Breast epithelium (tissue), 4 donors: Measurements from ENCODE around the gene MBP. TPM values are rescaled to one million over a fixed set of nuclear protein-coding genes. Genes with fewer than 3 reads are reported as not detected.

Experiments used
- DNase-seq, 2 donors: peaks; one replicate each; pipeline ENCODE4 v3.0.0-alpha.2; 2019; ENCODE audit warnings: low spot score in 2 of 2
- H3K27ac ChIP-seq, 2 donors: fragments of 200-600 bp; sonication (generic) in 1 of 2; one replicate each; pipeline ENCODE4 v1.5.1; 2016 to 2019; ENCODE audit warnings: mild to moderate bottlenecking in 1 of 2
- H3K27me3 ChIP-seq, 2 donors: fragments of 200-600 bp; sonication (generic) in 1 of 2; one replicate each; pipeline versions ENCODE4 v1.5.1 to v1.6.0; 2017 to 2019; ENCODE audit warnings: control low read depth in 1 of 2, mild to moderate bottlenecking in 1 of 2
- H3K36me3 ChIP-seq: fragments of 200-600 bp; one replicate; pipeline ENCODE4 v1.5.1; 2019
- H3K4me1 ChIP-seq, 2 donors: fragments of 200-600 bp; sonication (generic); one replicate each; pipeline ENCODE4 v1.5.1; 2016 to 2019; ENCODE audit warnings: control low read depth in 1 of 2
- H3K4me3 ChIP-seq, 3 donors: fragments of 200-600 bp; sonication (generic); 1 replicate in 2 of 3; 2 replicates in 1 of 3; pipeline ENCODE4 v1.5.1; 2016 to 2019; ENCODE audit warnings: mild to moderate bottlenecking in 3 of 3, moderate library complexity in 2 of 3
- H3K9me3 ChIP-seq, 2 donors: fragments of 200-600 bp; sonication (generic) in 1 of 2; one replicate each; pipeline ENCODE4 v1.5.1; 2016 to 2019; ENCODE audit warnings: control low read depth in 1 of 2
- CTCF ChIP-seq, 3 donors: fragments of 450-650 bp; IDR thresholded peaks; one replicate each; pipeline ENCODE4 v1.5.1; 2016 to 2017; ENCODE audit warnings: antibody characterized with exemption in 3 of 3, mild to moderate bottlenecking in 3 of 3, moderate library complexity in 3 of 3
- POLR2A ChIP-seq: fragments of 450-650 bp; IDR thresholded peaks from one replicate; pipeline ENCODE4 v1.6.1; 2016; ENCODE audit warnings: antibody characterized with exemption, mild to moderate bottlenecking, moderate library complexity
- POLR2AphosphoS5 ChIP-seq, 3 donors: sonication (generic); formaldehyde crosslinking; IDR thresholded peaks; one replicate each; pipeline ENCODE4 v1.6.1; 2017; ENCODE audit warnings: antibody characterized with exemption in 3 of 3
- intact Hi-C: fragments of 100-400 bp; cut with DNase I; formaldehyde crosslinking; loops from one replicate; pipeline ENCODE4 v1.15.1; 2023; ENCODE audit warnings: low total_unique reads
- total RNA-seq, 3 donors: library from RNA; depleted of rRNA; stranded (reverse); fragments of >200 nt; gene quantifications; one replicate each; pipeline ENCODE4 v1.1.0, GENCODE V29; 2016

Gene MBP
- total RNA-seq, 3 donors from 2014 or later = 27.2 to 46.2 (median 32.4) TPM

GRCh38 chr18:77173275-77174030 is 40.9 kb upstream of the MBP start:
- DNase-seq = no peak
- Histone ChIP-seq H3K9me3 (no peaks in the 10 kb centered on the region), H3K36me3 (no peaks in the 10 kb centered on the region), H3K4me1 (no peaks in the 10 kb centered on the region), H3K27me3 (no peaks in the 10 kb centered on the region), H3K27ac (no peak overlapping the region), H3K4me3 (no peak overlapping the region)
- intact Hi-C loops = no loop called here
- TF ChIP-seq POLR2A (no peak), CTCF (IDR thresholded peaks at IDR 0.05) (no peak), POLR2AphosphoS5 (IDR thresholded peaks at IDR 0.05) (no peak)

GRCh38 chr18:77170890-77171410 is 38.4 kb upstream of the MBP start:
- H3K4me3 ChIP-seq = no peak overlapping the region
- no peak overlapping the region for H3K27ac ChIP-seq
- H3K27me3 ChIP-seq = no peaks in the 10 kb centered on the region
- DNase-seq = no peak
- intact Hi-C loops = no loop called here
- no peak for TF ChIP-seq CTCF (IDR thresholded peaks at IDR 0.05)
- no peak for TF ChIP-seq POLR2A
- TF ChIP-seq POLR2AphosphoS5 (IDR thresholded peaks at IDR 0.05) = no peak
- H3K4me1 ChIP-seq = no peaks in the 10 kb centered on the region
- H3K9me3 ChIP-seq = no peaks in the 10 kb centered on the region
- H3K36me3 ChIP-seq = no peaks in the 10 kb centered on the region

GRCh38 chr18:77168811-77169311 is 36.3 kb upstream of the MBP start:
- Histone ChIP-seq H3K36me3 (no peaks in the 10 kb centered on the region), H3K27ac (no peak overlapping the region), H3K27me3 (peaks cover 0 to 6% of the 10 kb centered on the region in 2 donors), H3K9me3 (no peaks in the 10 kb centered on the region), H3K4me3 (no peak overlapping the region), H3K4me1 (no peaks in the 10 kb centered on the region)
- intact Hi-C loops = no loop called here
- no peak for DNase-seq
- TF ChIP-seq POLR2AphosphoS5 (IDR thresholded peaks at IDR 0.05) (no peak), POLR2A (no peak), CTCF (IDR thresholded peaks at IDR 0.05) (no peak)

GRCh38 chr18:77167251-77167650 is 34.7 kb upstream of the MBP start:
- no peak for DNase-seq
- Histone ChIP-seq H3K36me3 (no peaks in the 10 kb centered on the region), H3K27me3 (peaks cover 0 to 6% of the 10 kb centered on the region in 2 donors), H3K4me1 (no peaks in the 10 kb centered on the region), H3K4me3 (no peak overlapping the region), H3K27ac (peak overlapping the region in 1 of 2 donors; percentile 65), H3K9me3 (no peaks in the 10 kb centered on the region)
- no peak for TF ChIP-seq CTCF (IDR thresholded peaks at IDR 0.05)
- TF ChIP-seq POLR2AphosphoS5 (IDR thresholded peaks at IDR 0.05) = no peak
- TF ChIP-seq POLR2A = no peak
- intact Hi-C loops = no loop called here

- Histone ChIP-seq H3K36me3 (no peaks in the 10 kb centered on the region), H3K27me3 (peaks cover 0 to 6% of the 10 kb centered on the region in 2 donors), H3K27ac (peak overlapping the region in 1 of 2 donors; percentile 65), H3K4me1 (no peaks in the 10 kb centered on the region), H3K9me3 (no peaks in the 10 kb centered on the region), H3K4me3 (no peak overlapping the region)
- intact Hi-C loops = loop anchor here (1.0 kb wide), 1 partner anchor 33 kb away; no protein-coding TSS in a partner anchor
- TF ChIP-seq POLR2AphosphoS5 (IDR thresholded peaks at IDR 0.05) (no peak), POLR2A (no peak), CTCF (IDR thresholded peaks at IDR 0.05) (no peak)
- DNase-seq = no peak
Measured at GRCh38 chr18:77166523-77166922, 33.9 kb upstream of the MBP start.
